NCI-H345 treated with DMSO at 0.1 percent for 48 hours (cell line): ENCODE measurements around the gene RGS18.
"Not testable (repeated sequence)": the region's sequence is repeated elsewhere in the genome, so short reads cannot be mapped to it uniquely, and the experiment has no call there.

ENCODE experiments used
- DNase-seq: peaks from one replicate; lab custom pipeline; 2025; ENCODE audit not compliant: unreplicated experiment; lab: John Stamatoyannopoulos, UW

RGS18 gene

GRCh38 chr1:192158181-192158580, at the start of gene RGS18:
RGS18 (plus strand) TSS chr1:192158462; CDS start chr1:192158638, 176 bp downstream.
- DNase-seq: no peak

- DNase-seq: no peak
Measured at GRCh38 chr1:192109576-192109975, 48.7 kb upstream of the RGS18 start.

GRCh38 chr1:192115000-192115399, 43.3 kb upstream of the RGS18 start:
- DNase-seq: no peak

GRCh38 chr1:192118881-192119405, 39.3 kb upstream of the RGS18 start:
- DNase-seq: no peak

- DNase-seq: no peak
Measured at GRCh38 chr1:192119701-192120100, 38.6 kb upstream of the RGS18 start.

GRCh38 chr1:192122668-192123067, 35.6 kb upstream of the RGS18 start:
- DNase-seq: no peak

GRCh38 chr1:192123212-192123611, 35.0 kb upstream of the RGS18 start:
- DNase-seq: no peak

GRCh38 chr1:192126030-192126619, 32.1 kb upstream of the RGS18 start:
- no peak for DNase-seq

- DNase-seq: no peak
Measured at GRCh38 chr1:192130175-192130574, 28.1 kb upstream of the RGS18 start.

GRCh38 chr1:192130865-192131264, 27.4 kb upstream of the RGS18 start:
- not testable (repeated sequence) for DNase-seq

- DNase-seq: no peak
Measured at GRCh38 chr1:192131914-192132313, 26.3 kb upstream of the RGS18 start.

GRCh38 chr1:192133350-192133926, 24.8 kb upstream of the RGS18 start:
- DNase-seq: no peak

- no peak for DNase-seq
Measured at GRCh38 chr1:192140382-192140781, 17.9 kb upstream of the RGS18 start.

- no peak for DNase-seq
Measured at GRCh38 chr1:192147221-192147620, 11.0 kb upstream of the RGS18 start.

GRCh38 chr1:192147696-192148095, 10.6 kb upstream of the RGS18 start:
- no peak for DNase-seq

- no peak for DNase-seq
Measured at GRCh38 chr1:192151176-192151575, 7.1 kb upstream of the RGS18 start.

- DNase-seq: no peak
Measured at GRCh38 chr1:192153276-192153675, 5.0 kb upstream of the RGS18 start.

GRCh38 chr1:192157067-192157466, 1.2 kb upstream of the RGS18 start:
- DNase-seq: no peak

- DNase-seq: no peak
Measured at GRCh38 chr1:192159014-192159413, 752 bp downstream of the RGS18 start.

GRCh38 chr1:192159781-192160180, 1.5 kb downstream of the RGS18 start:
- no peak for DNase-seq

- DNase-seq: no peak
Measured at GRCh38 chr1:192160196-192160595, 1.9 kb downstream of the RGS18 start.

- DNase-seq: no peak
Measured at GRCh38 chr1:192161976-192162375, 3.7 kb downstream of the RGS18 start.

- no peak for DNase-seq
Measured at GRCh38 chr1:192162376-192162775, 4.1 kb downstream of the RGS18 start.
